ENCODE measurements around the gene DNASE1L1.

The DNASE1L1 gene

GRCh38 chrX:154354013-154354412 lies 55.0 kb downstream of the DNASE1L1 start:
- in situ Hi-C loops (cut with MboI; ENCODE audit: low sequenced_read_pairs) = no loop called here

DNA sequence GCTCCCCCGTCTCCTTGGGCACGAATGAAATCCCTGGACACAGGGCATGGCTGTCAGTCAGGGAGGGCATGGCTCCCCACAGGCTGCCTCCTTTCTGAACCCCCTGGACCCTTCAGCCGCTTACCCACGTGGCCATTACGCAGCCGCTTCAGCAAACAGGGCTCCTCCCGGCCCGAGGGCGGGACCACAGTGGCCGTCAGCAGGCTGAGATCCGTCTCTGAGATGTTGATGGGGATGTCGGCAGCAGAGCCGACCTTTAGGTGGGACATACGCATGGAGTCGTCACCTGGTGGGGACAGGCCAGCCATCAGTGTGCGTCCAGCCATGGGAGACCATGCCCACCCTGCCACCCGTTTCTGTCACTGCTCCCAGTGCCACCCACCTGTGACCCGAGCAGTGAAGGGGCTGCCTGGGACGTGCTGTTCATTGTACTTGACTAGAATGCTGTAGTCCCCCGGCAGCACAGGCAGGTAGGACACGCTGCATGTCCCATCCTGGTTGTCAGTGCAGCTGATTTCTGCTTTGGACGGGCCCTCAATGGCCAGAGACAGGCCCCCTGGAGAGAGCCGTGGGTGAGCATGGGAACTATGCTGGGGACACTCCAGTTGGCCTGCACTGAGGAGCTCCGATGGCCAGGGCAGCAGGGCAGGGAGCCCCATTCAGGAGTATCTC lies 55.7 kb downstream of the DNASE1L1 start:
- in situ Hi-C loops (cut with MboI; ENCODE audit: low sequenced_read_pairs) = no loop called here

GRCh38 chrX:154352466-154352865 lies 56.6 kb downstream of the DNASE1L1 start:
- in situ Hi-C loops (cut with MboI; ENCODE audit: low sequenced_read_pairs) = no loop called here

DNA sequence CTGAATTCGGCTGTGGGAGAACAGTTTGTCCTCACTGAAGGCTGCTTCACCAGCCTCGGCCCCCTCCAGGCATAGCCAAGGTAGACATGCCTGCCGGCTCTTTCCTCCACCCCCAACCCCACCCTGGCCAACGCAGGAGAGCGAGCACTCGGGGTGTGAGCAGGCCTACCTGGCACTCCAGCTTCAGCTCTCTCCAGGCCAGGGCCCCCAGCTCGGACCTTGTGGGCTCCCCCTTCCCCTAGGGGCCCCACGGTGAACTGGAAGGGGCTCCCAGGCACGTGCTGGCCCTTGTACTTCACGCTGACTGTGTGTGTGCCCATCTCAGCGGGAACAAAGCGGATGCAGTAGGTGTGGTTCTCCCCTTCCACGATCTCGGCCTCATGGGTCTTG lies 57.0 kb downstream of the DNASE1L1 start:
- in situ Hi-C loops (cut with MboI; ENCODE audit: low sequenced_read_pairs) = no loop called here

Data from HL-60/S4 (cell line).